OCI-LY1 (cell line): ENCODE data around the gene GALNTL6.

ENCODE experiments used
- EZH2 ChIP-seq: fragments of 200-600 bp; sonication (generic), shearing (Covaris generic); IDR thresholded peaks from 2 replicates; pipeline ENCODE4 v1.8.0; 2017; ENCODE audit warnings: borderline replicate concordance, mixed run types, mild to moderate bottlenecking, antibody characterized with exemption, low read length, moderate library complexity, mixed read lengths
- TF ChIP-seq, protein P1 (sequence below): fragments of 200-600 bp; sonication (generic), shearing (Covaris generic); IDR thresholded peaks from 2 replicates; pipeline ENCODE4 v1.5.1; 2017; ENCODE audit warnings: mild to moderate bottlenecking, antibody characterized with exemption, low read length, moderate library complexity, mixed read lengths

DNA sequence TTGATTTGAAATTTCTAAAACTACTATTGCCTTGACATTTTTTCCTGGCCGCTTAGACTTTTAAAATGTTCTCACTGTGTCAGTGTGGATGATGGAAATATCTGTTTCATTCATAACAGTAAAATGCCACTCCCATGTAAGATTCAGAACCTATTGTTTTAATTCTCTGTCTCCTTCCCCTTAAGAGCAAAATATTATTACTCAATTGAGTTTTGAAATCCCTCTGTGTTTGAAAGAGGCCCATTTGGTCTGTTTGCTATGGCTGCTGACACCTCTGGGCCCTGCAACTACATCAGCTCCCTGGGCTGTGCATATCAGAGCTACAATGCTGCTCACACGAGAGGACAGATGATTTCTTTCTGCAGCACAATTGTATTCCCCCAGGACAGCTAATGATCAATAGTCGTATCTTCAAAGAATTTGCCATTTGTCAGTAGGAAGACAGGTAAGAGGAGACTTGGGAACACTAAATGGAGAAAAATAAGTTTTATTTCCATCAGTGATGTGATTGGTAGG lies 967.4 kb downstream of the GALNTL6 start:
- no peak for TF ChIP-seq EZH2
- TF ChIP-seq, protein P1, sequence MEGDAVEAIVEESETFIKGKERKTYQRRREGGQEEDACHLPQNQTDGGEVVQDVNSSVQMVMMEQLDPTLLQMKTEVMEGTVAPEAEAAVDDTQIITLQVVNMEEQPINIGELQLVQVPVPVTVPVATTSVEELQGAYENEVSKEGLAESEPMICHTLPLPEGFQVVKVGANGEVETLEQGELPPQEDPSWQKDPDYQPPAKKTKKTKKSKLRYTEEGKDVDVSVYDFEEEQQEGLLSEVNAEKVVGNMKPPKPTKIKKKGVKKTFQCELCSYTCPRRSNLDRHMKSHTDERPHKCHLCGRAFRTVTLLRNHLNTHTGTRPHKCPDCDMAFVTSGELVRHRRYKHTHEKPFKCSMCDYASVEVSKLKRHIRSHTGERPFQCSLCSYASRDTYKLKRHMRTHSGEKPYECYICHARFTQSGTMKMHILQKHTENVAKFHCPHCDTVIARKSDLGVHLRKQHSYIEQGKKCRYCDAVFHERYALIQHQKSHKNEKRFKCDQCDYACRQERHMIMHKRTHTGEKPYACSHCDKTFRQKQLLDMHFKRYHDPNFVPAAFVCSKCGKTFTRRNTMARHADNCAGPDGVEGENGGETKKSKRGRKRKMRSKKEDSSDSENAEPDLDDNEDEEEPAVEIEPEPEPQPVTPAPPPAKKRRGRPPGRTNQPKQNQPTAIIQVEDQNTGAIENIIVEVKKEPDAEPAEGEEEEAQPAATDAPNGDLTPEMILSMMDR, result no peak
